GM21381 (cell line): ENCODE data around the gene GLOD5.

Experiments used
- ATAC-seq: cut with Tn5 transposase; IDR thresholded peaks from one replicate; pipeline ENCODE4 v1.9.1; 2021; ENCODE audit warnings: mild to moderate bottlenecking, moderate library complexity; ENCODE audit not compliant: unreplicated experiment

The GLOD5 gene

DNA sequence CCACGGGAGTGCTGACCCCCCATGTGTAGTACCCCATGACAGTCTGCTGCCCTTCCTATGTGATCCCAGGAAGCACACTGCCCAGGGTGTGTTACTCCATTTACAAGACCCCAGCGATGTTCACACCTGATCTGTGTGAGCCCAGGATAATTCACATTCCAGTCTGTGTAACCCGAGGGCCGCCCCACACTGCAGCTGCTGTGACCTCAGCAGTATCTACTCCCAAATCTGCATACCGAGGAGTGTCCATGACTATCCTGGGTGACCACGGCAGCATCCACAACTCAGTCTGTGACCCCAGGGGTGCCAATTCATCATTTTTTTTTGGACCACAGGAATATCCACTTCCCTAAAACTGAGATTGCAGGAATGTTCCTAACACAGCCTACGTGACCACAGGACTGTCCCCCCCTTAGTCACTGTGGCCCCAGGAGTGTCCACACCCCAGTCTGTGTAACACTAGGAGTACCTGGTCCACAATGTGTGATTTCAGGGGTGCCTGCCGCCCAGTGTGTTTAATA, 7.8 kb upstream of the GLOD5 start:
- no peak for ATAC-seq

DNA sequence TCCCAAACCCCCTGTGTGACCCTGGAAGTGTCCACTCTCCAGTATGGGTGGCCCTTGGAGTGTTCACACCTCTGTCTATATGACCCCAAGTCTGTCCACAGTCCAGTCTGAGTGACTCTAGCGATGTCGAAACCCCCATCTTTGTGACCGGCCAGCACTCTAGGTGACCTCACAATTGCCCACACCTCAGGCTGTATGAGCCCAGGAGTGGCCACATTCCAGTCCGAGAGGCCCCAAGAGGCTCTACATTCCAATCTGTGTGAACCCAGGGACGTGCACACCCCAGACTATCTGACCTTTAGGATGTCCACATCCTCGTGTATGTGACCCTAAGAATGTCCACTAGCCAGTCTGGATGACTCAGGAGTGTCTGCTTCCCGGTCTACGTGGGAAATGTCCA, 7.3 kb upstream of the GLOD5 start:
- no peak for ATAC-seq

DNA sequence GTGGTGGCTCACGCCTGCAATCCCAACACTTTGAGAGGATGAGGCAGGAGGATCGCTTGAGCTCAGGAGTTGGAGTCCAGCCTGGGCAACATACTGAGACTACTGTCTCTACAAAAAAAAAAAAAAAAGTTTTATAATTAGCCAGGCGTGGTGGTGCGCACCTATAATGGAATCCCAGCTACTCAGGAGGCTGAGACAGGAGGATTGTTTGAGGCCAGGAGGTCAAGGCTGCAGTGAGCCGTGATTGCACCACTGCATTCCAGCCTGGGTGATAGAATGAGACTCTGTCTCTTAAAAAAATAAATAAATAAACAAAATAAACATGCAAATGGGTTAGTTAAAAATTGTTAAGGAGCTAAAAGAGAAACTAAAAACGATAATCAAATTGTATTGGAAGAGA, 7.7 kb downstream of the GLOD5 start:
- ATAC-seq = no peak

DNA sequence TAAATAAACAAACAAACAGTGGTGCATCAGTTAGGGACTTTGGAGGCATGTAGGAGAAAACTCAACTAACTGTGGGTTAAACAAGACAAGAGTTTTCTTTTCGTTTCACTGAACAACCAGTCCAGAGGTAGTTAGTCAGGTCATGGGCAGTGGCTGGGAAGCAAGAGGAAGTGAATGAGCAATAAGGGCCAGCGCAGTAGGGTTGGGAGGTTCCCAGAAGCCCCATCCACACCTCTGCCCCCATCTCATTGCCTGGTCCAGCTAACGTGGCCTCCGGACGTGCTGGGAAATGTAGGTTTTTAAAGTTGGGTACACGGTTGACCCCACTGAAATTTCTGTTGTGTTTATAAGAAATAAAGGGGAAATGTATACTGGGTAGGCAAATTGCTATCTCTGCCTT, 8.7 kb downstream of the GLOD5 start:
- ATAC-seq = no peak

DNA sequence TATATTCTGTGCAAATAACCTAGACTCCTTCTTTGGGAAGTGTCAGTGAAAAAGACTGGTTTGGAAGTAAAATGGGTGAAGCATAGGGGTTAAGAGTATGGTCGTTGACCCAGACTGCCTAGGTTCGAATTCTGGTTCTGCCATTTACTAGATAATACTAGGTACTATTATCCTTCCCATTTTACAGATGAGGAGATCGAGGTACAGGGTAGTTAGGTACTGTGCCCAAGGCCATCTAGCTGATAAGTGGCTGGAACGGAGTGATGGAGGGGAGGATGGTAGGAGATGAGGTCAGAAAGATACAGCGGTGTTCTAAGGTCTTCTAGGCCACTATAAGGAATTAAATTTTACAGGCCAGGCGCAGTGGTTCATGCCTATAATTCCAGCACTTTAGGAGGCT, 11.1 kb downstream of the GLOD5 start:
- no peak for ATAC-seq

DNA sequence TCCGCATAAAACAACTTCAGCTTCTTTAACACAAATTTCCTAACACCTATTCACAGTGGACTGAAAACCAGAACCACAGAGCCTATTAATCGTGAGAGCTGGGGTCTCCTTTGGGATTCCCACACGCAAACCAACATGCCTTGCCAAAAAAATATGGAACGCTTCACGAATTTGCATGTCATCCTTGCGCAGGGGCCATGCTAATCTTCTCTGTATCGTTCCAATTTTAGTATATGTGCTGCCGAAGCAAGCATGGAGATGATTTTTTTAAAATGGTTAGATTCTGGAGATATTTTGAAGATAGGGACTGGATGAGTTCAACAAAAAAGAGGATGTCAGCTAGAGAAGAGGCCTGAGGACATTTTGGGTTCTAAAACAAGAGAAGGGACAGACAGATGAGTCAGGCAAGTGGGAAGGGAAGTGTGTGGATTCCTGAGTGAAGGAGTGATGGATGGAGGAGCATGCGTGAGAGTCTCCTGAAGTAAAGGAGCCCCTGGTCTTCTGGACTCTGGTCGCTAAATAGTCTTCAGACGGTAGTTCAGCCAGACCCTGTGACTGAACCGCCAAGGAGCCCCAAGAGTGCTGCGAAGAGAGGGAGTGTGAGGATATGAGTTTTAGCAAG, 15.4 kb downstream of the GLOD5 start:
- no peak for ATAC-seq

DNA sequence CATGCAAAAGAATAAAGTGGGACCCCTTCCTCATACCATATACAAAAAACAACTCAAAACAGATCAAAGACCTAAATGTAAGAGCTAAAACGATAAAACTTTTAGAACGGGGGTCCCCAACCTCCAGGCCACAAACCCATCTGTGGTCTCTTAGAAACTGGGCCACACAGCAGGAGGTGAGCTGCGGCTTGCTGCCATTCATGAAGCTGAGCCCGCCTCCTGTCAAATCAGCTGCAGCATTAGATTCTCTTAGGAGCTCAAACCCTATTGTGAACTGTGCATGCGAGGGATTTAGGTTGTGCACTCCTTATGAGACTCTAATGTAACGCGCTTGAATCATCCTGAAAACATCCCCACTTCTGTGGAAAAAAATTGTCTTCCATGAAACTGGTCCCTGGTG, 17.9 kb downstream of the GLOD5 start:
- no peak for ATAC-seq

DNA sequence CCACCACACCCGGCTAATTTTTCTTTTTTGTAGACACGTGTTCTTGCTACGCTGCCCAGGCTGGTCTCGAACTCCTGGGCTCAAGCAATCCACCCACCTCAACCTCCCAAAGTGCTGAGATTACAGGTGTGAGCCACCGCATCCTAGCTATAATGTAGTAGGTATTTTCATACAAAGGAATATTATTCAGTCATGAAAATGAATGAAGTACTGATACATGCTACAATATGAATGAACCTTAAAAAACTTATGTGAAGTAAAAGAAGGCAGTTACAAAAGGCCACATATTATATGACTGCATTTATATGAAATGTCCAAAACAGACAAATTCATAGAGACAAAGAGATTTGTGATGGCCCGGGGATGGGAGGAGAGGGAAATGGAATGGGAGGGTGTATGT, 20.2 kb downstream of the GLOD5 start:
- ATAC-seq = no peak

DNA sequence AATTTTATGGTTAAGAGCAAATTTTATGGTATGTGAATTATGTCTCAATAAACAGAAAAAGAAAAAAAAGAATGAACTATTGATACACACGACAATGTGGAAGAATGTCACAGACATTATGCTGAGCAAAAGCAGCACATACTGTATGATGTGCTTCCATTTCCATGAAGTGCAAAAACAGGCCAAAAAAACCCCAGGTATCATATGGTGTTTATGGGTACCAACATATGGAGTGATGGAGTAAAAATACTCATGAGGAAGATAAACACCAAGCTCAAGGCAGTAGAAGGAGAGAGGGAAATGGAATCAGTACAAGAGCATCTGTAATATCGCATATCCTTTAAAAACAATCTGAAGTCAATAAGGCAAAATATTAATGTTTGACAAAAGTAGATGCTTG, 20.7 kb downstream of the GLOD5 start:
- ATAC-seq = no peak

DNA sequence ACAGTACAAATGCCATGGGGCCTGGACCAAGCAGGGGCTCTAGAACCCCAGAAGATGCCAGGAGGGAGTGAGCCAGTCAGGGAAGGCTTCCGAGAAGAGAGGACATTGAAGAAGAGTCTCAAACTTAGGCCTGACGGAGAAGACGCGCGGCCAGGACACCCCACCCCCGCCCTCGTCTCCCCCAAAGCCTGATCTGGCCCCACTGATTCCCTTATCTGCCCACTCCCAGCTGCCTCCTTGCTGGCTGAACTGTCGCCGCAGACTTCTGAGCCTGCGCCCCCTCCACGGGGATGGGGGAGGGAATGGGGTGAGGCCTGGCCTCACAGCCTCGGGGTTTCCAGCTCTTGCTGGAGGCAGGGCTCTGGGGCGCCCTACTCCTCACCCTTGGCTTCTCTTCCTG, 21.2 kb downstream of the GLOD5 start:
- no peak for ATAC-seq

DNA sequence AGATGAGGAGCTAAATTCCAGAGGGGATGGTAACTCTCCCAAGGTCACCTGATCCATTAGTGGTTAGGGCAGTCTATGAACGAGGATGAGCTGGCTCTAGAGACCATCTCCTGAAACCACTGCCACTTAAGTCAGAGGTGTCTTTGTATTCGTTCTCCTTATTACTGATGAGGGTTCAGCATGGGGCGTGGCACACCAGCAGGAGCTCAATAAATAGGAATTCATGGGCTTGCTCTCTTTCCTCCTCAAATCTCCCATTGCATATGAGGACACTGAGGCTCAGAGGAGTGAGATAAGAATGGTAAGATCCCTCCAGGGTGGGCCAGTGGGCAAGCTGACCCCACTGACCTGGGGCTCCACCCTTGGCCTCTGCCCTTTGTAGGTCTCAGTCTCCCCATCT, 23.2 kb downstream of the GLOD5 start:
- no peak for ATAC-seq

DNA sequence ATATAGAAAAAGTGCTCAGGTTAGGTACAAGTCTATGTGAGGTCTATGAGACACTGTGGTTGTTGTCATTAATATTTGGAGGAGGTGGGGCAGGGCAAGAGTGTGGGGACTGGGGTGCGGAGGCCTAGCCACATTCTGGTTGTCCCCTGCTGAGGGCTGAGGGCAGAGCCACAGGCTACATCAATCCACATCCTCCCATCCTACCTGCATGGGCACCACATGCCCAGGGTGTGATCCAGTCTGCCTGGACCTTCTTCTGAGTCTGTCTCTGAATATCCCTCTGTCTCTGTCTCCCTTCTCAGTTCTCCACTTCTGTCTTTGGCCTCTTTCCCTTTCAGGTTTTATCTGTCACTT, 23.6 kb downstream of the GLOD5 start:
- ATAC-seq = no peak

DNA sequence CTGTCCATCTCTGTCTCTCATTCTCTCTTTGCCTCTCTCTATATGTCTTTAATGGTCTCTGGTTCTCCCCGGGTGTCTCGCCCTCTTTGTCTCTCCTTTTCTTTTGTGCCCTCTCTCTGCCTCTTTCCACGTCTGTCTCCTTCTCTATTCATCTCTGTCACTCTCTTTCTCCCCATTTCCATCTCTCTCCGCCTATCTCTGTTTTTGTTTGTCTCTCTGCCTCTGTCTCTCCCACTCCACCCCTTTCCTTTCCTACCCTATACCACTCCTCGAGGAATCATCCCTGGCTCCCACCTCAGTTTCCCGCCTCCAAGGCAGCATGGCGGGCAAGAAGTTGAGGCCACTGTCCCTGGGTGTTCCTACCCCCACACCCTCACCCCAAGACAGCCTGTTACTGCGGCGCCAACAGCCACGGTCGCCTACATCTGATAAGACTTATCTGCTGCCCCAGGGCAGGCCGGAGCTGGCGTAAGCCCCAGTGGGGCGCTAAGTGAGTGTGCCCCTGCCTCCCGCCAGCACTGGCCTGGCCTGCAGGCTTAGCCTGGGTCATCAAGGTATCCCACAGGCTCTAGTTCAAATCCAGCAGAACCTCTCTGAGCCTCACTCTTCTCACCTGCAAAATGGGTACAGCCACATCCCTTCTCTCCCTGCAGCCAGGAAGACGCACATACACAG, 24.1 kb downstream of the GLOD5 start:
- no peak for ATAC-seq

DNA sequence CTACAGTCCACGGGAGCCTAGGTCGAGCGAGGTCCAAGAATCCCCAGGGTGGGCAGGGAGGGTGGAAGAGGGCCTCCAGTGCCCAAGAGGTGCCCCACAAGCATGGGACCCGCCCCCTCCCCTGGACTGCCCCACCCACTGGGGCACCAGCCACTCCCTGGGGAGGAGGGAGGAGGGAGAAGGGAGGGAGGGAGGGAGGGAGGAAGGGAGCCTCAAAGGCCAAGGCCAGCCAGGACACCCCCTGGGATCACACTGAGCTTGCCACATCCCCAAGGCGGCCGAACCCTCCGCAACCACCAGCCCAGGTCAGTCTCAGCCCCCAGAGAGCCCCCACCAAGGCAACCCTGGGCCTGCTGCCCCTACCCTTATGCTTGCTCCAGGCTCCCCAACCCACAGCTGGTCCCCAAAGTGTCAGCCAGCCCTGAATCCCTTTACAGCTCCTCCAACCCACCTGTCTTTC, 24.8 kb downstream of the GLOD5 start, which contains the start of gene GATA1:
TSS of gene GATA1 (plus strand) at position 250 of the 460 bp plus-strand sequence. CDS start 4,520 bp downstream, outside the sequence.
- ATAC-seq = no peak

DNA sequence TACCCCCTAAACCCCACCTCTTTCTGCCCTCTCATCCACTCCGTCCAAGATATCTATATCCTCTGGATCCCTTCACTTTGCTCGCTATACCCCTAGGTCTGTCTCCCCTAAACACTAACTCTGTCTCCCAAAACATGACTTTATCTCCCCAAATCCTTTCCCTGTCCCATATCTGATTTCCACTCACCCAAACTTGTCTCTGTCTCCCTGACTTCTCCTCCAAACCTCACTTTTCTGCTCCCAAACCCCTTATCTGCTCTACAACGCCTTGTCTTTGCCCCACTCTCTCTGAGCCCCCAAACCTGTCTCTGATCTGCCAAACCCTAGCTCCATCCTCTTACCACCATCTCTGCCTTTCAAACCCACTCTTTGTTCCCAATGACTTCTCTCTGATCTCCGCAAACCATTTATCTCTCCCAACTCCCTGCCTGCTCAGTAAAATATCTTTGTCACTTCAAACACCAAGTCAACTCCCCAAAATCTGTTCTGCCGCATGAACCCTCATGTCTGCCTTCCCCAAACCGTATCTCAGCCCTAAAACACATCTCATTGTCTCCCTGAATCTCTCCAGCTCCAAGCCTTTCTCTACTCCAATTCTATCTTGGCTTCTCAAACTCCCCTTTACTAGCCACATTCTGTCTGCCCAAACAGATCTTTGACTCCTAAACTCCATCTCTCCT, 25.4 kb downstream of the GLOD5 start:
- ATAC-seq = no peak

DNA sequence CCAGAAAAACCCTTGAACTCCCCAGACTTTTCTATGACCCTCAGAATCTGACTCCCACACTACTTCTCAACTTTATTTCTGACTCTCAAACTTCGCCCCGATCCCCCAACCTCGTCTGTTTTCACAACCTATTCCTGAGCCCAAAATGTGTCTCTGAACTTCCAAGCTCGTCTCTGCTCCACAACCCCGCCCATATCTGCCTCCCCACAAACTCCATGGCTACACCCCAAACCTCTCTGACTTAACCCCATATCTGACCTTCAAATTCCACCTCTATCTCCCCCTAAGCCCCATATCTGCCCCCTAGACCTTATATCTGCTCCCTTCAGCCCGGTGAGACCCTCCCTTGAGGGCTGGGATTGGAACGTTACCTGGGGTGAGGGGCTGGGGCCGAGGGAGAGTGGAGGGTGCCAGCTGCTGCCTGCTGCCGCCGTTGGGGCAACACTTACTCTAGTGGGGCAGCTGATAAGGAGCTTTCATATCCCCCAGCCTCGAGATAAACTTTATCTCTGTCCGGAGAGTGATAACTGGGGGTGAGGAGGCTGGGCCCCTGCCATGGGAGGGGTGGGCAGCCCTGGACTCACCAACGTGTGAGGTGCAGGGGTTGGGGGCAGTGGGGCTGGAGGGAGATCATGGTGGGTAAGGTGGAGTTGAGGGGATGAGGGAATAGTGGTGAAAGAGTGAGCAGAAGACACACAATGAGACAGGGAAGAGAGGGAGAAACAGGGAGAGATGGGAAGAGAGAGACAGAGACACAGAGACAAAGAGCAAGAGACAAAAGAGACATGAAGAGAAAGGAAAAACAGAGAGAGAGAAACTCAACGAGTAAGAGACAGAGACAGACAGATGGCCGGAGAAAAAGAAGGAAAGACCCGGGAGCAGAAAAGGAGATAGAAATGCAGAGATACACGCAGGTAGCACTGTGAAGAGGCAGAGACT, 26.2 kb downstream of the GLOD5 start:
- ATAC-seq = no peak

DNA sequence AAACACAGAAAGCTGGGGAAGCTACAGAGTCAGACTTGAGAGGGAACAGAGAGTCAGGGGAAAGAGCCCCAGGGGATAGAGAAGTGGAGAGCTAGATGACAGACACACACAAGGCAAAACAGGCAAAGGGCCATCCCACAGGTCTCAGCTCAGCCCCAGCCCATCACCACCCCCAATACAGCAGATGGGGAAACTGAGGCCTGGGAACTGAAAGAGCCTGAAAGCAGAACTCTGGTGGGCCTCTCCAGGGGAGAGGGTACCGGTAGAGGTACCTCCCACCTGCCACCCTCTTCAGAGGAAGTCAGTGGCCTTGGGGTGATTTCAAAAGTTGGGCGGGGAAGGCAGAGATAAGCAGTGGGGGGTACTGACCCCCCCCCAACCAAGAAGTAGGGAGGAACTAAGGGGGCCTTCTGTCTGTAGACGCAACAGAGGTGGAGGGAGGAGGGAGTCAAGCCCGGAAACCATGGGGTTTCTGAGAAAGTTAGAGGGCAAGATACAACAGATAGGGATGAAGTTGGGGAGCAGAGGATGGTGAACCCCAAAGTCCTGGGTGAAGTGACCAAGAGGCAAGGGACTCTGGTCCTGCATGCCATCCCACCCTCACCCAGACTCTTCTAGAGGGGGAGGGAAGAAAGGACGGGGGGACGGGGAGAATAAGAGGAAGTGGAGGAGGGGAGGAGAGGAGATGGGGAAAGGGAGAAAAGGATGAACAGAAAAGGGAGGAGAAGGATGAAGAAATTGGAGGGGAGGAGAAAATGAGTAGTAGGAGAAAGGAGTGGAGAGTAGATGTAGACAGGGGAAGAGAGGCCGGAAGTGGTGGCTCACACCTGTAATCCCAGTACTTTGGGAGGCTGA, 28.0 kb downstream of the GLOD5 start:
- no peak for ATAC-seq

DNA sequence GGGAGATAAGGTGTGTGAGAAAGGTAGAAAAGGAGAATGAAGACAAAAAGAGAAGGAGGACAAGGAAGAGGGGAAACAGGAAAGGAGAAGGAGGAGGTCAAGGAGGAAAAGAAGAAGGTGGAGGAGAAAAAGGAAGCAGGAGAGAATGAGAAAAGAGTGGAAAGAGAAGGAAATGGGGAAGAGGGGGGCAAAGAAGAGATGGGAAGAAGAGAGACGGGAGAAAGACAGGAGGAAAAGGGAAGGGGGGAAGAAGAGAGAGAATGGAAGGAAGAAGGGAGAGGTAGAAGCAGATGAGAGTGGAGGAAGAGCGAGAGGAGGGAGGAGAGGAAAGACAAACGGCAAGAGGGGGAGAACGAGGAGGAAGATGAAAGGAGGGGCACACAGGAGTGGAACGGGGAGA, 28.9 kb downstream of the GLOD5 start:
- no peak for ATAC-seq

DNA sequence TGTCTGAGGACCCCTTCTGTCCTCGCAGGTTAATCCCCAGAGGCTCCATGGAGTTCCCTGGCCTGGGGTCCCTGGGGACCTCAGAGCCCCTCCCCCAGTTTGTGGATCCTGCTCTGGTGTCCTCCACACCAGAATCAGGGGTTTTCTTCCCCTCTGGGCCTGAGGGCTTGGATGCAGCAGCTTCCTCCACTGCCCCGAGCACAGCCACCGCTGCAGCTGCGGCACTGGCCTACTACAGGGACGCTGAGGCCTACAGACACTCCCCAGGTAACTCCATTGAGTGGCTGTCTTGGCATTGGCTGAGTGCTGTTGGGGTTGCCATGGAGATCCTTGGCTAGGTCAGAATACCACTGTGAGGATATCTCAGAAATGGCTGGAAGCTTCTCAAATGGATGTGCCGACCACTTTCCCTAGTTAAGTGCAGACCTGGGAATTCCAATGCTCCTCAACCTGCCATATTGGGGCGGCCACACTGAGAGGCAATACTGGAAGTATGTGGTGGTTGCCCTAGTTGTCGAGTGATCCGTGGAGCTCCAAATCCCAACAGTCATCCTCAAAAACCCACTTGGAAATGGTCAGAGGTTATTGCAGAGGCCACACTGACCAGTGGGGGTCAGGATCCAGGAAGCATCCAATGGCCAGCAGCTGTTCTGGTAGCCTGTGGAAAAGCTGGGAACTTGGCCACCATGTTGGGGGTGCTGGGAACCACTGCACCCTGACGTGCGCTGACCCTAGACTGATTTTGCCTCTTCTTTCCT, 29.7 kb downstream of the GLOD5 start:
- no peak for ATAC-seq
